Liver (tissue), 9 donors: ENCODE measurements around the gene KIRREL3. TPM values are rescaled to one million over a fixed set of nuclear protein-coding genes. Genes with fewer than 3 reads are reported as not detected.

ENCODE experiments used
- DNase-seq: peaks from one replicate; pipeline ENCODE4 v3.0.0-alpha.2; 2017; ENCODE audit warnings: low spot score
- H3K27ac ChIP-seq, 2 donors: one replicate each; pipeline ENCODE4 v1.7.0; 2013; ENCODE audit warnings: inconsistent platforms in 2 of 2, low read length in 2 of 2, control low read depth in 1 of 2, low read depth in 1 of 2, mild to moderate bottlenecking in 1 of 2
- H3K27me3 ChIP-seq, 4 donors: one replicate each; pipeline versions ENCODE4 v1.6.1 to v1.7.0; 2013; ENCODE audit warnings: low read length in 3 of 4, inconsistent platforms in 1 of 4, mild to moderate bottlenecking in 1 of 4, moderate library complexity in 1 of 4; ENCODE audit not compliant: control insufficient read depth in 4 of 4, insufficient read depth in 4 of 4
- H3K36me3 ChIP-seq, 4 donors: one replicate each; pipeline versions ENCODE4 v1.6.1 to v1.7.0; 2013; ENCODE audit warnings: low read length in 3 of 4, mild to moderate bottlenecking in 3 of 4, low read depth in 1 of 4, moderate library complexity in 1 of 4; ENCODE audit not compliant: control insufficient read depth in 4 of 4, insufficient read depth in 3 of 4
- H3K4me1 ChIP-seq, 4 donors: one replicate each; pipeline versions ENCODE4 v1.6.1 to v1.7.0; 2013; ENCODE audit warnings: low read length in 3 of 4, mild to moderate bottlenecking in 3 of 4, moderate library complexity in 1 of 4; ENCODE audit not compliant: control insufficient read depth in 4 of 4, insufficient read depth in 4 of 4
- H3K4me3 ChIP-seq, 3 donors: one replicate each; pipeline versions ENCODE4 v1.6.1 to v1.7.0; 2013; ENCODE audit warnings: low read length in 3 of 3, control low read depth in 1 of 3, low read depth in 1 of 3, mild to moderate bottlenecking in 1 of 3
- H3K9ac ChIP-seq, 2 donors: one replicate each; pipeline ENCODE4 v1.7.0; 2013; ENCODE audit warnings: low read length in 2 of 2, mild to moderate bottlenecking in 2 of 2, moderate library complexity in 2 of 2, control low read depth in 1 of 2, low read depth in 1 of 2
- H3K9me3 ChIP-seq, 4 donors: one replicate each; pipeline versions ENCODE4 v1.6.1 to v1.7.0; 2013; ENCODE audit warnings: low read length in 3 of 4; ENCODE audit not compliant: control insufficient read depth in 4 of 4
- ATF3 ChIP-seq: IDR thresholded peaks from 2 replicates; pipeline ENCODE4 v1.6.1; 2016; ENCODE audit warnings: antibody characterized with exemption
- CTCF ChIP-seq: fragments of 150-350 bp; IDR thresholded peaks from 2 replicates; pipeline ENCODE4 v1.5.1; 2017; ENCODE audit warnings: improper control_type of control experiment, low read depth, low read length; ENCODE audit not compliant: missing input control
- EGR1 ChIP-seq, 2 donors: IDR thresholded peaks; 2 replicates each; pipeline ENCODE4 v1.6.1; 2016 to 2018; ENCODE audit warnings: antibody characterized with exemption in 2 of 2, low read depth in 2 of 2
- FOXA1 ChIP-seq: IDR thresholded peaks from 2 replicates; pipeline ENCODE4 v1.6.1; 2016; ENCODE audit warnings: antibody characterized with exemption
- FOXA2 ChIP-seq: IDR thresholded peaks from 2 replicates; pipeline ENCODE4 v1.6.1; 2016; ENCODE audit warnings: antibody characterized with exemption
- GABPA ChIP-seq, 2 donors: IDR thresholded peaks in 1 of 2; conservative IDR thresholded peaks in 1 of 2; 2 replicates each; pipeline ENCODE4 v1.6.1; 2016; ENCODE audit warnings: antibody characterized with exemption in 2 of 2, mild to moderate bottlenecking in 1 of 2, moderate library complexity in 1 of 2
- HNF4A ChIP-seq, 2 donors: conservative IDR thresholded peaks; 2 replicates each; pipeline ENCODE4 v1.6.1; 2016; ENCODE audit warnings: antibody characterized with exemption in 2 of 2, mild to moderate bottlenecking in 2 of 2
- HNF4G ChIP-seq: IDR thresholded peaks from 2 replicates; pipeline ENCODE4 v1.6.1; 2016; ENCODE audit warnings: antibody characterized with exemption
- JUND ChIP-seq, 2 donors: IDR thresholded peaks; 2 replicates each; pipeline ENCODE4 v1.6.1; 2016; ENCODE audit warnings: antibody characterized with exemption in 2 of 2
- MAX ChIP-seq: IDR thresholded peaks from 2 replicates; pipeline ENCODE4 v1.6.1; 2016; ENCODE audit warnings: antibody characterized with exemption
- NR2F2 ChIP-seq: IDR thresholded peaks from 2 replicates; pipeline ENCODE4 v1.6.1; 2016; ENCODE audit warnings: antibody characterized with exemption
- RAD21 ChIP-seq, 2 donors: IDR thresholded peaks; 2 replicates each; pipeline ENCODE4 v1.6.1; 2016; ENCODE audit warnings: antibody characterized with exemption in 2 of 2, mild to moderate bottlenecking in 2 of 2
- REST ChIP-seq: IDR thresholded peaks from 2 replicates; pipeline ENCODE4 v1.6.1; 2016; ENCODE audit warnings: antibody characterized with exemption, mild to moderate bottlenecking
- RXRA ChIP-seq, 2 donors: IDR thresholded peaks; 2 replicates each; pipeline ENCODE4 v1.6.1; 2017 to 2018; ENCODE audit warnings: antibody characterized with exemption in 2 of 2, mild to moderate bottlenecking in 1 of 2
- SP1 ChIP-seq: IDR thresholded peaks from 2 replicates; pipeline ENCODE4 v1.6.1; 2018; ENCODE audit warnings: antibody characterized with exemption, mild to moderate bottlenecking
- TAF1 ChIP-seq: conservative IDR thresholded peaks from 2 replicates; pipeline ENCODE4 v1.6.1; 2016; ENCODE audit warnings: antibody characterized with exemption, mild to moderate bottlenecking
- YY1 ChIP-seq: IDR thresholded peaks from 2 replicates; pipeline ENCODE4 v1.6.1; 2016; ENCODE audit warnings: antibody characterized with exemption, mild to moderate bottlenecking
- ZBTB33 ChIP-seq: IDR thresholded peaks from 2 replicates; pipeline ENCODE4 v1.6.1; 2016; ENCODE audit warnings: antibody characterized with exemption
- WGBS: extraction: QIAGEN DNeasy Blood & Tissue Kit; methylation state at CpG from one replicate; pipeline ENCODE4 v1.1.7; 2013; 5-methylcytosine and 5-hydroxymethylcytosine counted together
- polyA plus RNA-seq, 2 donors: library from polyadenylated mRNA; stranded (reverse) in 1 of 2; unstranded in 1 of 2; fragments of 200-250 nt in 1 of 2; fragments of >200 nt in 1 of 2; fragmentation: Nextera tagmentation in 1 of 2; extraction: Ambion mirVana in 1 of 2; gene quantifications; one replicate each; pipeline versions ENCODE4 v1.2.1 to v1.2.3, GENCODE V29; 2013 to 2015
- total RNA-seq, 2 donors: library from RNA; depleted of rRNA; stranded (reverse); fragments of >200 nt; gene quantifications; one replicate each; pipeline ENCODE4 v1.2.3, GENCODE V29; 2014
- donor health status: healthy.
- donor health status: healthy.
- donor health status: healthy.
- donor health status: healthy.
- donor health status: healthy.

Gene KIRREL3
- total and polyA plus RNA-seq, 4 donors: 0.03 to 0.29 (median 0.08) TPM; not detected in 1

GRCh38 chr11:126583594-126584427 lies 416.8 kb downstream of the KIRREL3 start:
- no peaks in the 10 kb centered on the region for H3K36me3 ChIP-seq
- H3K4me1 ChIP-seq: no peaks in the 10 kb centered on the region
- H3K27ac ChIP-seq: no peak overlapping the region
- no peak overlapping the region for H3K9ac ChIP-seq
- H3K9me3 ChIP-seq: no peaks in the 10 kb centered on the region
- no peaks in the 10 kb centered on the region for H3K27me3 ChIP-seq
- WGBS: 85% methylated on average over 26 of the region's 26 CpGs
- no peak overlapping the region for H3K4me3 ChIP-seq
- TF ChIP-seq HNF4G: no peak
- TF ChIP-seq ATF3: no peak
- no peak for TF ChIP-seq MAX
- TF ChIP-seq ZBTB33: no peak
- no peak for TF ChIP-seq EGR1 (IDR thresholded peaks at IDR 0.05; ENCODE audit: low read depth in 2 of 2)
- no peak for TF ChIP-seq FOXA2
- no peak for TF ChIP-seq JUND (IDR thresholded peaks at IDR 0.05)
- TF ChIP-seq GABPA (IDR thresholded peaks at IDR 0.05 in 1 of 2, conservative IDR thresholded peaks at IDR 0.05 in 1 of 2): no peak
- TF ChIP-seq NR2F2: no peak
- TF ChIP-seq REST: no peak
- no peak for TF ChIP-seq HNF4A (conservative IDR thresholded peaks at IDR 0.05)
- no peak for TF ChIP-seq SP1
- no peak for TF ChIP-seq YY1
- TF ChIP-seq FOXA1: no peak
- no peak for TF ChIP-seq TAF1
- TF ChIP-seq RXRA (IDR thresholded peaks at IDR 0.05): no peak
- no peak for TF ChIP-seq RAD21 (IDR thresholded peaks at IDR 0.05)
- no peak for TF ChIP-seq CTCF
- no peak for DNase-seq
